SK-N-MC (cell line): Measurements from ENCODE around the gene ACAP2.

Experiments
- EZH2 ChIP-seq: fragments of 200-600 bp; sonication (generic); IDR thresholded peaks from one replicate; pipeline ENCODE4 v1.6.1; 2017; ENCODE audit warnings: antibody characterized with exemption
- FOXP2 ChIP-seq: optimal IDR thresholded peaks from 2 replicates; pipeline ENCODE3; 2011; ENCODE audit warnings: mild to moderate bottlenecking, moderate library complexity; ENCODE audit not compliant: insufficient read depth; ENCODE audit errors: extremely low read length, control extremely low read depth
- POLR2AphosphoS5 ChIP-seq: IDR thresholded peaks from 2 replicates; pipeline ENCODE4 v1.6.1; 2012; ENCODE audit warnings: mild to moderate bottlenecking, low read depth, low read length, borderline replicate concordance

DNA sequence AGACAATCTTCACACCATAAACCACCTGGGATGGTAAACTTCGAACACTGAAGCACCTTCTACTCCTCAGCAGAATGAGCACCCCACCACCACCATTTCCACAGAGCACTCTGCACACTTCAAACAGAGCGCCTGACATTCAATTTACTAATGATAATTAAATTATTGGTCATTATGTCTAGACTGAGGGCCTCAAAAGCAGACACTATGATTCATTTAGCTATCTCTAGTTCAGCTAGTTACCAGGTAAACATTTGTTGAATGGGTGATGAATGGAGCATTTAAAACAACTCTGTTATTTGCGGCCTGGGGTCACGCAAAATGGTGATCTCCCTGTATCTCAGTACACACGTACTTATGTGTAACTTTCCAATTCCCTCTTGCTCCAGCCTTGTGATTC is 40.9 kb downstream of the ACAP2 start:
- no peak for TF ChIP-seq EZH2
- TF ChIP-seq POLR2AphosphoS5, result no peak
- TF ChIP-seq FOXP2, result no peak
